GM19397 (cell line): ENCODE measurements around the gene ALPG.

ENCODE experiments used
- ATAC-seq: cut with Tn5 transposase; IDR thresholded peaks from one replicate; pipeline ENCODE4 v1.9.1; 2021; ENCODE audit warnings: mild to moderate bottlenecking, moderate library complexity; ENCODE audit not compliant: unreplicated experiment

The ALPG gene

DNA sequence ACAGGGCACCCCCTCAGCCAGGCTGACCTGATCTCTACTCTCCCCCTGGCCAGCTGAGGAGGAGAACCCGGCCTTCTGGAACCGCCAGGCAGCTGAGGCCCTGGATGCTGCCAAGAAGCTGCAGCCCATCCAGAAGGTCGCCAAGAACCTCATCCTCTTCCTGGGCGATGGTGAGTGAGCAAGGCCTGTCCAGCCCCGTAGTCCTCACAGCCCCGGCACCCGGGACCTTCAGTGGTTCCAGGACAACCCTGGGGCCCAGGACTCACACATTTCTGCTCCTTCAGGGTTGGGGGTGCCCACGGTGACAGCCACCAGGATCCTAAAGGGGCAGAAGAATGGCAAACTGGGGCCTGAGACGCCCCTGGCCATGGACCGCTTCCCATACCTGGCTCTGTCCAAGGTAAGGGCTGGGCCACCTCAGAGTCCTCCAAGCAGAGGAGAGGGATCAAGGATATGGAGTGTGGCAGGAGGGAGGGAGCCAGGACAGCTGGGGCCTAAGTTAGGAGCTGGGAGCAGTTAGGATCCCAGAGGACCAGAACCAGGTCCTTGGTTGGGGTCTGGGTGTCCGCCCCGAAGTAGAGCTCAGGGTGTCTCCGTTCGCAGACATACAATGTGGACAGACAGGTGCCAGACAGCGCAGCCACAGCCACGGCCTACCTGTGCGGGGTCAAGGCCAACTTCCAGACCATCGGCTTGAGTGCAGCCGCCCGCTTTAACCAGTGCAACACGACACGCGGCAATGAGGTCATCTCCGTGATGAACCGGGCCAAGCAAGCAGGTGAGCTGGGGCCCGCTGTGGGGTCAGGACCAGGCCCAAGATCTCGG lies 49.9 kb downstream of the ALPG start:
- no peak for ATAC-seq

- ATAC-seq: no peak
Measured at GRCh38 chr2:232457121-232458011, 50.7 kb downstream of the ALPG start.

DNA sequence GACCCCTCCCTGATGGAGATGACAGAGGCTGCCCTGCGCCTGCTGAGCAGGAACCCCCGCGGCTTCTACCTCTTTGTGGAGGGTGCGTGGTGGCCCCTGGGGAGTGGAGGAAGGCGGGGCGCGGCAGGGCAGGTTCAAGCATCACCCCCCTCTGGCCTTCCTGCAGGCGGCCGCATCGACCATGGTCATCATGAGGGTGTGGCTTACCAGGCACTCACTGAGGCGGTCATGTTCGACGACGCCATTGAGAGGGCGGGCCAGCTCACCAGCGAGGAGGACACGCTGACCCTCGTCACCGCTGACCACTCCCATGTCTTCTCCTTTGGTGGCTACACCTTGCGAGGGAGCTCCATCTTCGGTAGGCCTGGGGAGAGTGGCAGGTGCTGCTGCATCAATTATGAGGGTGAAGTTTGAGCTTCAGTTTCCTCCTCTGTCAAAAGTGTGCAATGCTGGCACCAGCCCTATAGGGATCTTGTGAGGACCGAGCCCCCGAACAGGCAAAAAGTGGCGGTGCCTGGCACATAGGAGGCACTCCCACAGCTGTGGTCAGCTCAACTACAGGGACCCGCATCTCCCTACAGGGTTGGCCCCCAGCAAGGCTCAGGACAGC lies 51.5 kb downstream of the ALPG start:
- ATAC-seq: no peak

GRCh38 chr2:232458661-232459418 lies 52.2 kb downstream of the ALPG start:
- ATAC-seq: no peak

DNA sequence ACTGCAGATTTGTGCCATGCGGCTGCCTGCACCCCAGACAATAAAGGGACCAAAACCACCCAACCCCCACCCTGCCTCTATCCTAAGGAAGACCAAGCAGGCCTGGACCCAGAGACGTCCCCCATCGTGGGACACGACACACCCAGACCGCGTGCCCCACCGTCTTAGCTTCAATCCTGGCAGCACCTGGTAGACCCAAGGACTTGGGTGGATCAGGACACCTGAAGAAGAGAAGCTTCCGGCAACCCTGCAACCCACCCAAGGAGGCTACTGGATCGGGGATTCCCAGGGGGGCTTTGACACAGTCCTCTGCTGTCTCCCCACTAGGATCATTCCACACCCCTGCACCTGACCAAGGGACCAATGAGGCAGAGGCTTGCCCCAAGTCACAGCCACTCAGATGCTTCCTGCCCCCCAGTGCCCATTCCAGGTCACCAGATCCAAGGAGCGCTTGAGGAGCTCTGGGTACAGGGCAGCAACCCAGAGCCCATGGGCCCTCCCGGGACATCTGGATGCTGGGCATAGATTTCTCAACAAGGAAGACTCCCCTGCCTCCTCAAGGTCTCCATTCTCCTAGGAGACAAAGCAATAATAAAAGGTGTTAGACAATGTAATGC lies 52.9 kb downstream of the ALPG start:
- ATAC-seq: no peak

GRCh38 chr2:232460171-232460570 lies 53.5 kb downstream of the ALPG start:
- ATAC-seq: no peak
